ENCODE measurements around the gene TCF25.

DNA sequence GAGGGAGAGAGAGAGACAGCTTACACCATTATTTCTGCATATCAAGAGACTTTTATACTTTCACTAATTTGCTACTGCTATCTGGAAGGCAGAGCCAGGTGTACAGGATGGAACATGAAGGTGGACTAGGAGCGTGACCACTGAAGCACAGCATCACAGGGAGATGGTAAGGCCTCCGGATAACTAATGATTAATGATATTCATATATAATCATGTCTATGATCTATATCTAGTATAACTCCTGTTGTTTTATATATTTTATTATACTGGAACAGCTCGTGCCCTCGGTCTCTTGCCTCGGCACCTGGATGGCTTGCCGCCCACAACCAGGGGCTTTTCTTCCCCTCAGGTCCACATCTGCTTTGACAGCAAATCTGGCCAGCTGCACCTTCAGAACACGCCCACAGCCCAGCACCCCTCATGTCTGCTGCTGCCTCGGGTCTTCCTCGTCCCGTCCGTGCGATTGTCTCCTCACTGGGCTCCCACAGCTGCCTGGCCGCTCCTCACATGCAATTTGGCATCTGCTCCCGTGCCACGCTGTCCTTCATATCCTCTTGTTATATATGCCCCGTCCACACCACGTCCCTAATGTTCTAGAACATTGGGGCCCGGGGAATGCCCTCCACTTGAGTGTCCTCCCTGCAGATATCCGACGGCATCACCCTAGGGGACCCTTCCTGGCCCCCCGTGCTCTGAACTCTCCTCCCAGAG is 64.9 kb downstream of the TCF25 start:
- TF ChIP-seq, protein P1, sequence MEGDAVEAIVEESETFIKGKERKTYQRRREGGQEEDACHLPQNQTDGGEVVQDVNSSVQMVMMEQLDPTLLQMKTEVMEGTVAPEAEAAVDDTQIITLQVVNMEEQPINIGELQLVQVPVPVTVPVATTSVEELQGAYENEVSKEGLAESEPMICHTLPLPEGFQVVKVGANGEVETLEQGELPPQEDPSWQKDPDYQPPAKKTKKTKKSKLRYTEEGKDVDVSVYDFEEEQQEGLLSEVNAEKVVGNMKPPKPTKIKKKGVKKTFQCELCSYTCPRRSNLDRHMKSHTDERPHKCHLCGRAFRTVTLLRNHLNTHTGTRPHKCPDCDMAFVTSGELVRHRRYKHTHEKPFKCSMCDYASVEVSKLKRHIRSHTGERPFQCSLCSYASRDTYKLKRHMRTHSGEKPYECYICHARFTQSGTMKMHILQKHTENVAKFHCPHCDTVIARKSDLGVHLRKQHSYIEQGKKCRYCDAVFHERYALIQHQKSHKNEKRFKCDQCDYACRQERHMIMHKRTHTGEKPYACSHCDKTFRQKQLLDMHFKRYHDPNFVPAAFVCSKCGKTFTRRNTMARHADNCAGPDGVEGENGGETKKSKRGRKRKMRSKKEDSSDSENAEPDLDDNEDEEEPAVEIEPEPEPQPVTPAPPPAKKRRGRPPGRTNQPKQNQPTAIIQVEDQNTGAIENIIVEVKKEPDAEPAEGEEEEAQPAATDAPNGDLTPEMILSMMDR (IDR thresholded peaks at IDR 0.05) = no peak
- TF ChIP-seq POLR2A (IDR thresholded peaks at IDR 0.05) = no peak

Measured in thyroid gland (tissue), 4 donors.